ENCODE measurements around the gene CACNA1D. TPM values are rescaled to one million over a fixed set of nuclear protein-coding genes. Genes with fewer than 3 reads are reported as not detected.

Gene CACNA1D
- total RNA-seq, 3 donors from 2014 or later, result 0.96 to 50.3 (median 32.1) TPM

DNA sequence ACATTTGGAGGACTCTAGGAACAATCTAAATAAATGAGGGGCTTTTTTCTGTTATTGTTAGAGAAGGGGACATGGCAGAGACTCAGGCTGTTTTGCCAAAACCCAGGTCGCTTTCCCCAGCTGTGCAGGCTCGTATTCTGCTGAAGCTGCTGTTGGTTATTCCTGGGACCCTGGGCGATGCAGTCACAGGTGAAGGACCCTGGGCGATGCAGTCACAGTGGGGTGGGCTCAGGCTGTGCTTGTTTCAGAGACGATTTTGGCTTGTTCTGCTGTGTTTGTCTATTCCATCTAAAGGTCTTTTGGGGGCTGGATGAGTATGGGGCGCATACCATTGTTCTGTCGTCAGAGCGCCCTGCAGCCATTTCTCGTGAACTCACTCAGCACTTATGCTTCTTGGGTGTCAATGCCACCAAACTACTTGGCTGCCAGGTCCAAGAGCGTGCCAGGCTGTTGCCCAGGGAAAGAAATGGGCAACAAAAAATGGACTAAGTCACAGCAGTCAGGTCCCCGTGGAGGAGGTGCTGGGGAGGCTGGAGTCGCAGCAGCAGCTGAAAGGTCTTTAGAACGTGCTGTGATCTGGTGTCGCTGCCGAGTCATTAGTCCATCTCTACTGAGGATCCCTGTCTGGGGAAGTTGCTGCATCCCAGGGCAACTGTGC lies 200.4 kb downstream of the CACNA1D start:
- no peak for TF ChIP-seq POLR2AphosphoS5 (IDR thresholded peaks at IDR 0.05)
- TF ChIP-seq POLR2A (IDR thresholded peaks at IDR 0.05), result no peak
- no peak for TF ChIP-seq CTCF (IDR thresholded peaks at IDR 0.05)
- Histone ChIP-seq H3K27me3 (no peaks in the 10 kb centered on the region), H3K4me1 (no peaks in the 10 kb centered on the region), H3K4me3 (no peak overlapping the region), H3K9me3 (no peaks in the 10 kb centered on the region), H3K27ac (no peak overlapping the region), H3K36me3 (no peaks in the 10 kb centered on the region)
- intact Hi-C loops (cut with DNase I; ENCODE audit: low total_unique reads), result no loop called here
- DNase-seq (ENCODE audit: low spot score in 2 of 2), result no peak

- no peak for TF ChIP-seq CTCF (IDR thresholded peaks at IDR 0.05)
- no peak for TF ChIP-seq POLR2A (IDR thresholded peaks at IDR 0.05)
- TF ChIP-seq POLR2AphosphoS5 (IDR thresholded peaks at IDR 0.05), result no peak
- H3K9me3 ChIP-seq, result no peaks in the 10 kb centered on the region
- H3K4me3 ChIP-seq, result no peak overlapping the region
- no peaks in the 10 kb centered on the region for H3K36me3 ChIP-seq
- intact Hi-C loops (cut with DNase I; ENCODE audit: low total_unique reads), result no loop called here
- H3K27me3 ChIP-seq, result no peaks in the 10 kb centered on the region
- H3K27ac ChIP-seq, result no peak overlapping the region
- H3K4me1 ChIP-seq, result no peaks in the 10 kb centered on the region
- DNase-seq (ENCODE audit: low spot score in 2 of 2), result no peak
Observed at GRCh38 chr3:53695324-53695690, 200.9 kb downstream of the CACNA1D start.

DNA sequence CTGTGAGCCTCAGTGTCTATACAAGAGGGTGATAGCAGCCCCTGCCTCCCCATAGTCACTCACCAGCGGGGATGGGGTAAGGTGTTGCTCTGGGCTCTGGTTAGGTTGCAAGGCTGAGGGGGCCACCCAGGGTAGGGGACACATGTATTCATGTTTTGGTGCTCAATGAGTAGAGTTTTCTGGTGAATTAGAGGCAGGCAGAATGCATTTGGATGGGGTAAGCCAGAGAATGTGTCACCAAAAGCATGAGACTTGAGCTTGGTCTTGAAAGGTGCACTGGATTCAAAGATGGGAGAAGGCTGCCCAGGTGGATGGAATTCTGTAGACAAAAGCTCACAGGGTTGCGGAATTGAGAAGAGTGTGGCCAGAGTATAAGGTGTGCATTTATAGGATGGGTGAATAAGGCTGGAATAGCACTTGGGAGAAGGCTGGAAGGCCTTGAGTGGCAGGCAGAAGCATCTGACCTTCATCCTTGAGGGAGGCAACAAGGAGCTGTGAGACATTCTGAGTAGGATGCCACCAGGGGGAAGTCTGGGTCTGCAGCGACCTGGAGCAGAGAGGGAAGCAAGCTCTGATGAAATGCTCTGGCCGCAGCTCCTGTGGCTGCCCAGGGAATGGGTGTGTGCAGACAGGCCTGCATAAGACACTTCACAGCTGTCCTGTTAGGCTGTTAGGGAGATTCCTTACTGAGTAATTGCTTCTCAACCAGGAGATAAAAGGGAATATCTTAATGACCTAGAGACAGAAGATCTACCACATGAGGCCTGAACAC lies 202.2 kb downstream of the CACNA1D start:
- TF ChIP-seq POLR2AphosphoS5 (IDR thresholded peaks at IDR 0.05), result no peak
- no peak for TF ChIP-seq CTCF (IDR thresholded peaks at IDR 0.05)
- no peak for TF ChIP-seq POLR2A (IDR thresholded peaks at IDR 0.05)
- DNase-seq (ENCODE audit: low spot score in 2 of 2), result no peak
- Histone ChIP-seq H3K4me1 (no peaks in the 10 kb centered on the region), H3K9me3 (no peaks in the 10 kb centered on the region), H3K4me3 (no peak overlapping the region), H3K27ac (no peak overlapping the region), H3K36me3 (no peaks in the 10 kb centered on the region), H3K27me3 (no peaks in the 10 kb centered on the region)
- intact Hi-C loops (cut with DNase I; ENCODE audit: low total_unique reads), result no loop called here

DNA sequence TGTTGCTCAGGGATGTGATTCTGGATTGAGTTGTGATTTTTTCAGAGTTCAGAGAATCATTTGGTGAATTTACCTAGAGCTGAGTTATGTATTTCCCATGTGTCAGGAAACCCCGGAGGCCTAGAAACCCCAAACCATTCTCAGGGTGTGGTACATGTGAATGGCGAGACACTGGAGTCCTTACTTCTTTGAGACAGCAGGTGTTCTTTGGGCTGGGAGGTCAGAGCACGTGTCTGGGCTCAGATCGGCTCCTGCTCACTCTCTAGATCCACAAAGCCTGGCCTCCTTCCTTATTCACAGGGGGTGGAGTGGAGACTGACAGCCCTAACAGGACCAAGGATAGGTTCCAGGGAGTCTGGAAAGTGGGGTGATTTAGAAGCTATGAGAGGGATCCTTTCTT lies 206.0 kb downstream of the CACNA1D start:
- DNase-seq (ENCODE audit: low spot score in 2 of 2), result no peak
- Histone ChIP-seq H3K9me3 (no peaks in the 10 kb centered on the region), H3K27ac (no peak overlapping the region), H3K36me3 (no peaks in the 10 kb centered on the region), H3K4me3 (no peak overlapping the region), H3K4me1 (no peaks in the 10 kb centered on the region), H3K27me3 (no peaks in the 10 kb centered on the region)
- intact Hi-C loops (cut with DNase I; ENCODE audit: low total_unique reads), result loop anchor here (10.0 kb wide), 1 partner anchor 1314 kb away; no protein-coding TSS in a partner anchor
- TF ChIP-seq POLR2A (IDR thresholded peaks at IDR 0.05) (no peak), POLR2AphosphoS5 (IDR thresholded peaks at IDR 0.05) (no peak), CTCF (IDR thresholded peaks at IDR 0.05) (no peak)
